Measurements from ENCODE around the gene SCPEP1.

The SCPEP1 gene

GRCh38 chr17:57043276-57043675 lies 65.3 kb downstream of the SCPEP1 start:
- no peak for DNase-seq (ENCODE audit: low read depth)

GRCh38 chr17:57044976-57045867 lies 67.3 kb downstream of the SCPEP1 start:
- DNase-seq (ENCODE audit: low read depth) = no peak

- DNase-seq (ENCODE audit: low read depth) = no peak
These were observed 68.2 kb downstream of the SCPEP1 start for GRCh38 chr17:57045868-57046704.

GRCh38 chr17:57046749-57047148 lies 68.8 kb downstream of the SCPEP1 start:
- DNase-seq (ENCODE audit: low read depth) = no peak

GRCh38 chr17:57048096-57048495 lies 70.2 kb downstream of the SCPEP1 start:
- DNase-seq (ENCODE audit: low read depth) = no peak

- DNase-seq (ENCODE audit: low read depth) = no peak
These were observed 72.4 kb downstream of the SCPEP1 start for GRCh38 chr17:57050306-57050705.

GRCh38 chr17:57051886-57052361 lies 74.0 kb downstream of the SCPEP1 start:
- no peak for DNase-seq (ENCODE audit: low read depth)

Measured in stimulated activated CD8-positive, alpha-beta memory T cell treated with anti-CD3 and anti-CD28 coated beads, Interleukin-7, amount 100 ng/mL, for 24 hours (primary cell).